Ascending aorta (tissue), 2 donors: Measurements from ENCODE around the gene CTSL. TPM values are rescaled to one million over a fixed set of nuclear protein-coding genes. Genes with fewer than 3 reads are reported as not detected.

Source experiments
- DNase-seq, 2 donors: peaks; one replicate each; pipeline ENCODE4 v3.0.0-alpha.2; 2019; ENCODE audit warnings: low spot score in 2 of 2
- H3K27ac ChIP-seq, 2 donors: fragments of 200-600 bp; sonication (generic); one replicate each; pipeline ENCODE4 v1.5.1; 2016 to 2017; ENCODE audit warnings: mild to moderate bottlenecking in 1 of 2
- H3K27me3 ChIP-seq: fragments of 200-600 bp; sonication (generic); one replicate; pipeline ENCODE4 v1.5.1; 2017
- H3K36me3 ChIP-seq, 2 donors: fragments of 200-600 bp; sonication (generic); one replicate each; pipeline ENCODE4 v1.5.1; 2016
- H3K4me1 ChIP-seq, 2 donors: fragments of 200-600 bp; sonication (generic); one replicate each; pipeline ENCODE4 v1.5.1; 2016 to 2017; ENCODE audit warnings: mild to moderate bottlenecking in 1 of 2
- H3K4me3 ChIP-seq, 2 donors: fragments of 200-600 bp; sonication (generic); one replicate each; pipeline ENCODE4 v1.5.1; 2016 to 2017; ENCODE audit warnings: mild to moderate bottlenecking in 1 of 2
- H3K9me3 ChIP-seq, 2 donors: fragments of 200-600 bp; sonication (generic); one replicate each; pipeline ENCODE4 v1.5.1; 2016
- CTCF ChIP-seq, 3 experiments: fragments of 200-600 bp in 2 of 3; fragments of 450-650 bp in 1 of 3; sonication (generic) in 2 of 3; IDR thresholded peaks; one replicate each; pipeline ENCODE4 v1.5.1; 2016 to 2019; ENCODE audit warnings: antibody characterized with exemption in 3 of 3, mild to moderate bottlenecking in 1 of 3, moderate library complexity in 1 of 3
- intact Hi-C: fragments of 100-400 bp; cut with DNase I; formaldehyde crosslinking; loops from one replicate; pipeline ENCODE4 v1.15.1; 2023
- total RNA-seq: library from RNA; depleted of rRNA; stranded (reverse); fragments of >200 nt; gene quantifications from one replicate; pipeline ENCODE4 v1.1.0, GENCODE V29; 2016

Gene CTSL
- total RNA-seq, 1 donor from 2014 or later, result 97.8 TPM

GRCh38 chr9:87717456-87717855 lies 8.5 kb upstream of the CTSL start:
- TF ChIP-seq CTCF (IDR thresholded peaks at IDR 0.05), result no peak
- H3K27ac ChIP-seq, result no peak overlapping the region
- no peaks in the 10 kb centered on the region for H3K27me3 ChIP-seq
- peaks cover 0 to 8% of the 10 kb centered on the region in 2 donors for H3K4me1 ChIP-seq
- H3K9me3 ChIP-seq, result no peaks in the 10 kb centered on the region
- H3K36me3 ChIP-seq, result no peaks in the 10 kb centered on the region
- no peak overlapping the region for H3K4me3 ChIP-seq
- DNase-seq, result no peak
- intact Hi-C loops, result loop anchor here (10.0 kb wide), 1 partner anchor 1973 kb away; the partner anchor contains the start of gene AGTPBP1

GRCh38 chr9:87718231-87718630 lies 7.7 kb upstream of the CTSL start:
- no peak overlapping the region for H3K4me3 ChIP-seq
- H3K36me3 ChIP-seq, result no peaks in the 10 kb centered on the region
- H3K27me3 ChIP-seq, result no peaks in the 10 kb centered on the region
- intact Hi-C loops, result loop anchor here (10.0 kb wide), 1 partner anchor 1973 kb away; the partner anchor contains the start of gene AGTPBP1
- H3K4me1 ChIP-seq, result peaks cover 0 to 8% of the 10 kb centered on the region in 2 donors
- H3K27ac ChIP-seq, result no peak overlapping the region
- no peaks in the 10 kb centered on the region for H3K9me3 ChIP-seq
- no peak for TF ChIP-seq CTCF (IDR thresholded peaks at IDR 0.05)
- DNase-seq, result no peak

GRCh38 chr9:87718852-87719612 lies 6.9 kb upstream of the CTSL start:
- Histone ChIP-seq H3K36me3 (no peaks in the 10 kb centered on the region), H3K27me3 (no peaks in the 10 kb centered on the region), H3K27ac (no peak overlapping the region), H3K9me3 (no peaks in the 10 kb centered on the region), H3K4me3 (no peak overlapping the region), H3K4me1 (peaks cover 0 to 8% of the 10 kb centered on the region in 2 donors)
- DNase-seq, result no peak
- intact Hi-C loops, result loop anchor here (10.0 kb wide), 1 partner anchor 1974 kb away; the partner anchor contains the start of gene AGTPBP1
- no peak for TF ChIP-seq CTCF (IDR thresholded peaks at IDR 0.05)

- DNase-seq, result no peak
- H3K9me3 ChIP-seq, result no peaks in the 10 kb centered on the region
Measured at GRCh38 chr9:87720173-87720572, 5.7 kb upstream of the CTSL start.

GRCh38 chr9:87722393-87723088 lies 3.4 kb upstream of the CTSL start:
- intact Hi-C loops, result loop anchor here (10.0 kb wide), 4 partner anchors 252 to 1368 kb away; partner anchors contain the start of genes CDK20 and TUT7
- Histone ChIP-seq H3K27ac (no peak overlapping the region), H3K27me3 (no peaks in the 10 kb centered on the region), H3K4me3 (no peak overlapping the region), H3K36me3 (no peaks in the 10 kb centered on the region), H3K4me1 (peaks cover 5 to 8% of the 10 kb centered on the region in 2 donors), H3K9me3 (no peaks in the 10 kb centered on the region)
- no peak for TF ChIP-seq CTCF (IDR thresholded peaks at IDR 0.05)
- no peak for DNase-seq

More at GRCh38 chr9:87720173-87720572, 5.7 kb upstream of the CTSL start:
- H3K27ac ChIP-seq, result no peak overlapping the region
- no peak overlapping the region for H3K4me3 ChIP-seq
- H3K36me3 ChIP-seq, result no peaks in the 10 kb centered on the region
- TF ChIP-seq CTCF (IDR thresholded peaks at IDR 0.05), result no peak
- no peaks in the 10 kb centered on the region for H3K27me3 ChIP-seq
- no peaks in the 10 kb centered on the region for H3K4me1 ChIP-seq
- intact Hi-C loops, result loop anchor here (10.0 kb wide), 4 partner anchors 255 to 1365 kb away; partner anchors contain the start of genes CDK20 and TUT7
